IPS-18a (cell line): Measurements from ENCODE around the gene ARNT2.

Experiments
- H3K27ac ChIP-seq: one replicate; pipeline ENCODE4 v1.5.1; 2013; ENCODE audit warnings: low read length
- H3K27me3 ChIP-seq: one replicate; pipeline ENCODE4 v1.6.1; 2013; ENCODE audit warnings: mild to moderate bottlenecking, low read length; ENCODE audit not compliant: control insufficient read depth, insufficient read depth
- H3K36me3 ChIP-seq: one replicate; pipeline ENCODE4 v1.6.1; 2013; ENCODE audit warnings: low read depth, low read length; ENCODE audit not compliant: control insufficient read depth
- H3K4me1 ChIP-seq: one replicate; pipeline ENCODE4 v1.6.1; 2013; ENCODE audit warnings: low read depth, low read length; ENCODE audit not compliant: control insufficient read depth
- H3K4me3 ChIP-seq: one replicate; pipeline ENCODE4 v1.5.1; 2013; ENCODE audit warnings: low read length
- H3K9ac ChIP-seq: one replicate; pipeline ENCODE4 v1.6.1; 2013; ENCODE audit warnings: mild to moderate bottlenecking, low read length, moderate library complexity
- H3K9me3 ChIP-seq: one replicate; pipeline ENCODE4 v1.6.1; 2013; ENCODE audit warnings: low read depth, low read length; ENCODE audit not compliant: control insufficient read depth

Gene ARNT2

GRCh38 chr15:80444680-80445251 is 40.6 kb downstream of the ARNT2 start:
- Histone ChIP-seq H3K36me3 (no peaks in the 10 kb centered on the region), H3K4me3 (no peak overlapping the region), H3K27me3 (no peaks in the 10 kb centered on the region), H3K9ac (no peak overlapping the region), H3K4me1 (peaks cover 3% of the 10 kb centered on the region), H3K27ac (no peak overlapping the region), H3K9me3 (no peaks in the 10 kb centered on the region)

DNA sequence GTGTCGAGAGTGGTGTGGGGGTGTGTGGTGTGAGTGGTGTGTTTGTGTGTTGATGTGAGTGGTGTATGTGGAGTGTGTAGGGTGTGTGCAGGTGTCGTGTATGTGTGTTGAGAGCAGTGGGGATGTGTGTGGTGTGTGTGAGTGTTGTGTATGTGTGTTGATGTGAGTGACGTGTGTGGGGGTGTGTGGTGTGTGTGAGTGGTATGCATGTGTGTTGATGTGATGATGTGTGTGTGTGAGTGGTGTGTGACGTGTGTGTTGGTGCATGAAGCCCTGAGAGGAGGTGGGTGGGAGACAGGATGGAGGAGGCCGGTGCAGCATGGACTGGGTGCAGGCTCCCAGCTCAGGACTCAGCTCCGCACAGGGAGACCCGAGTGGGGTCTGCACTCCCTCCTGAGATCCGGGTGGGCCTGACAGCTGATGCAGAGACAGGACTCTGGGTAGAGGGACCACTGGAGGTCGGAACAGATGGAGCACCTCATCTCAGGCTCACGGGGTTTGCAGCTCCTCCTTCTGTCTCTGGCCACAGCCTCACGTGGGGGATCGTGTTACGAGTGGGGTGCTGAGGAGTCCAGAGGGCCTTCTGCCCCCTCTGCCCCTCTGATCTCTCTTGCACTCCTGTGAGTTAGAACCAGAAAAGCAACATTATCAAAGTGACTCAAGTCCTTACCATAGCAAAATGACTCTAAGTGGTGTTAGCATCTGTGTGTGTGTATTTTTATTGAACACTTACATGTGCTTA is 41.3 kb downstream of the ARNT2 start:
- H3K36me3 ChIP-seq: no peaks in the 10 kb centered on the region

DNA sequence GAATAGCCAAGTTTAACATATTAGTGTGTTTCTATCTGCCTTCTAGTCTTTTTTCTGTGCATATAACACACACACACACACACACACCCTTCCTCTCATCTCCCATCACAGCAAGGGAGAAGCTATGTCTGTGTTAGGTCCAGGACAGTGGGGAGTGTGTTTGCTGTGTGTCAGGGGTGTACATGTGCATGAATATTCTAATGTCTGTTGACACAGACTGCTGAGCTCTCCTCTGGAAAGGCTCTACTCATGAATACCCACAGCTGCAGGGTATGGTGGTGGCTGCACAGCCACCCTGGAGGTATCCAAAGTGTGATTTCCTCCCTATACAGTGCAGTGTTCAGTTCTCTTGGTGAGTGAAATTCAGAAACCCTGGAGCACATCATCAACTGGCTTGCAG is 42.9 kb downstream of the ARNT2 start:
- H3K4me3 ChIP-seq: no peak overlapping the region
- no peak overlapping the region for H3K27ac ChIP-seq
- no peak overlapping the region for H3K9ac ChIP-seq
- H3K4me1 ChIP-seq: peaks cover 18% of the 10 kb centered on the region
- no peaks in the 10 kb centered on the region for H3K9me3 ChIP-seq
- H3K36me3 ChIP-seq: no peaks in the 10 kb centered on the region
- H3K27me3 ChIP-seq: no peaks in the 10 kb centered on the region

More for the DNA sequence above, 41.3 kb downstream of the ARNT2 start:
- Histone ChIP-seq H3K4me3 (no peak overlapping the region), H3K9me3 (no peaks in the 10 kb centered on the region), H3K4me1 (peaks cover 6% of the 10 kb centered on the region), H3K27ac (no peak overlapping the region), H3K9ac (no peak overlapping the region), H3K27me3 (no peaks in the 10 kb centered on the region)

DNA sequence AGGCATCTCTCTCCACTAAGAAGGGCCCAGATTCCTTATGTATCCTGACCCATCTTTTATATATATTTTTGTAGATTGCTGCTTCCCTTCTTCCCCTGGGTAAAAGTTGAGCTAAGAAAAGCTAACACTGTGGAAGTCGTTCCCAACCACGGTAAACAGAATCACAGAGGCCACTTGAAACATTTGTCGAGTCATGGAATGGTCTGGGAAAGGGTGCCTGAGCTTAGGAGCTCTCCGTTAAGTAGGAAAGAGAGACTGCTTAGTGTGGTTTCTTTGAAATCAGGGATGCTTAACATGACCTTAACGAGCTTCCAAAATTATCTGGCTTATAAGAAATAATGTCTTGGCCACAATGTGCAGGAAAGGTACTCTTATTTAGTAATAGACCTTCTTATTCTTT is 45.6 kb downstream of the ARNT2 start:
- H3K4me1 ChIP-seq: peaks cover 18% of the 10 kb centered on the region
- no peak overlapping the region for H3K27ac ChIP-seq
- no peaks in the 10 kb centered on the region for H3K9me3 ChIP-seq
- H3K4me3 ChIP-seq: no peak overlapping the region
- H3K36me3 ChIP-seq: no peaks in the 10 kb centered on the region
- no peak overlapping the region for H3K9ac ChIP-seq
- no peaks in the 10 kb centered on the region for H3K27me3 ChIP-seq

DNA sequence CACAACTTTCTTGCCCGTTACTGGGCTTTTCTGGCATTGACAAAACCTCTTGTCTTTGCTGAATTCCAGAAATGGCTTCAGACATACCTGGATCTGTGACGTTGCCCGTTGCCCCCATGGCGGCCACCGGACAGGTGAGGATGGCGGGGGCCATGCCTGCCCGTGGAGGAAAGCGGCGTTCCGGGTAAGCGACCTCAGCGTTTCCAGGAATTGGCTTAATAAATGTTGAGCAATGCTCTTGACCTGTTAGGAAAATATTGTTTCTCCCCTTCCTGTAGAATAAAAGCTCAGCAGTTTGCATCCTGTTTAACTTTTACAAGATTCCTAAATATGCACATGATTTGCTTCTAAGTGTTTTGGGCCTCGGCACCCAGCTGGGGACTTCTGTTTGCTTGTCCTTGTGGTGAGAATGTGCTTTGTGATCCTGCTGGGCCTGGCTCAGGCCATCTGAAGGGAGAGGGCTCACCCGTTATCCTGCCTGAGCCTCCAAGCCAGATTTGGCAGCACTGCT is 46.7 kb downstream of the ARNT2 start:
- Histone ChIP-seq H3K9me3 (no peaks in the 10 kb centered on the region), H3K9ac (no peak overlapping the region), H3K27ac (no peak overlapping the region), H3K36me3 (no peaks in the 10 kb centered on the region), H3K4me3 (no peak overlapping the region), H3K4me1 (peaks cover 15% of the 10 kb centered on the region), H3K27me3 (no peaks in the 10 kb centered on the region)

GRCh38 chr15:80452166-80452565 is 48.0 kb downstream of the ARNT2 start:
- Histone ChIP-seq H3K36me3 (no peaks in the 10 kb centered on the region), H3K4me1 (peaks cover 15% of the 10 kb centered on the region), H3K4me3 (no peak overlapping the region), H3K27me3 (peaks cover 4% of the 10 kb centered on the region), H3K9ac (no peak overlapping the region), H3K9me3 (no peaks in the 10 kb centered on the region), H3K27ac (no peak overlapping the region)

- Histone ChIP-seq H3K27me3 (peaks cover 4% of the 10 kb centered on the region), H3K4me3 (no peak overlapping the region), H3K36me3 (no peaks in the 10 kb centered on the region), H3K9me3 (no peaks in the 10 kb centered on the region), H3K27ac (no peak overlapping the region), H3K4me1 (peaks cover 15% of the 10 kb centered on the region), H3K9ac (no peak overlapping the region)
Measured at GRCh38 chr15:80455051-80455648, 51.0 kb downstream of the ARNT2 start.

- H3K9me3 ChIP-seq: no peaks in the 10 kb centered on the region
- H3K27me3 ChIP-seq: peaks cover 4% of the 10 kb centered on the region
- no peak overlapping the region for H3K9ac ChIP-seq
- H3K4me3 ChIP-seq: no peak overlapping the region
- H3K36me3 ChIP-seq: no peaks in the 10 kb centered on the region
- H3K27ac ChIP-seq: no peak overlapping the region
- H3K4me1 ChIP-seq: peaks cover 8% of the 10 kb centered on the region
Measured at GRCh38 chr15:80455668-80456442, 51.7 kb downstream of the ARNT2 start.

DNA sequence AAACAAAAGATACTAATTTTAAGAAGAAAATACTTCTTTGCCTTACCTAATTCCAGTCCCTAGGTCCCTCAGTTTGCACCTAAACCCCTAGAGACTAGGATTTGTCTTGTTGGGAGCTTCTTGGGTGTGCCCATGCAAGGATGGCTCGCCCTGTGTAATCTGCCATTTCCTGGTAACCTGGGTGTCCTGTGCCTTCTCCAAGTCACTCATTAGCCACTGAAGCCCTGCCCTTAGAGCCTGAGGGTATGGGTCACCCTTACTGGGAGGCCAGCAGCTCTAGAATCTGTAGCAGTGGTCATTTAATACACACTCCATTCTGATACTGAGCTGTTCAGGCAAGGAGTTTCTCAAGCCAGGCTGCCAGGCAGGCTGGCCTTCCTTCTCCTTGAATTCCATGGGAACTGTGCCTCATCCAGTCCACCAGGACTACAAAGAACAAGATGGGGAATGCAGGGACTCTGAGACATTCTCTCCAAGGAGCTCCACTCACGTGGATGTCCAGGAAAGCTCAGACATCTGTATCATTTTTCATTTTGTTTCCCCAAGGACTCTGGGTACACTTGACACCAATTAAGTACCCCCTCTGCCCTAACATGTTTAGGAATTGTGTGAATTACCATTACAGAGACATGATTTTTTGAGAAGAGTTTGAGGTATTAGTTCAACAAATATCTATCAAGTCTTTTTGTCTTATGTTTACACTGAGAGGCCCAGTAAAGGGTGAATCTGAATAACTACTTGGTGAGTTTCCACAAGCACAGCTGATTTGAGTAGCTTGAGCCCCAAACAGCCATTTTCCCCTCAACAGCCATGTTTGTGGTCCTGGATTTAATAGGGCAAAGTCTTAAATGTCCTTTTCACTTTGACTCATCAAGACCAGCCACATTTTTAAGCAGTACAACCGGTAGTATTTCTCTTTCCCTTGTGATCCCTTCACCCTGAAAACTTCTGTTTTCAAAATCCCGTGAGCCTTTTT is 52.6 kb downstream of the ARNT2 start:
- Histone ChIP-seq H3K4me3 (no peak overlapping the region), H3K27ac (no peak overlapping the region), H3K27me3 (peaks cover 4% of the 10 kb centered on the region), H3K36me3 (no peaks in the 10 kb centered on the region), H3K9ac (no peak overlapping the region), H3K9me3 (no peaks in the 10 kb centered on the region), H3K4me1 (no peaks in the 10 kb centered on the region)

DNA sequence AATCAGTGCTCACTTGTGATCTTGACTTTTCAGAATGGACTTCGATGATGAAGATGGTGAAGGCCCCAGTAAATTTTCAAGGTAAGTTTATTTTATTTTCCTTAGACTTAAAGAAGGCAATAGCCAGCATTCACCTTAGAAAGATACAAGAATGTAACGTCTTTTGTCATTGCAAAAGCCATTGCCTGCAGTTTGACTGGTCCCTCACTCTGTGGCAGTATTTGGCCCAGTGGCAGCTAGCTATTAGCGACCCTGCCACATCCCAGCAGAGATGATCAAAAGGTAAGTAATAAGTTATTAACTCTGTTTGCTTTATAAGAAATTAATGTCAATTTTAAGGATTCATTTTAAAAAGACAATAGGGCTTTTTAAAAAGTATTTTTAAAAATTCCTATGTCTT is 53.7 kb downstream of the ARNT2 start:
- no peaks in the 10 kb centered on the region for H3K4me1 ChIP-seq
- no peak overlapping the region for H3K4me3 ChIP-seq
- H3K36me3 ChIP-seq: no peaks in the 10 kb centered on the region
- H3K27me3 ChIP-seq: peaks cover 4% of the 10 kb centered on the region
- H3K27ac ChIP-seq: no peak overlapping the region
- no peak overlapping the region for H3K9ac ChIP-seq
- H3K9me3 ChIP-seq: no peaks in the 10 kb centered on the region
